ENCODE results near the gene OPA3.

- no peak for TF ChIP-seq CTCF (IDR thresholded peaks at IDR 0.05; ENCODE audit: insufficient read depth, low read length)
- TF ChIP-seq POLR2AphosphoS5 (IDR thresholded peaks at IDR 0.05; ENCODE audit: low read depth) = no peak
- TF ChIP-seq REST (IDR thresholded peaks at IDR 0.05; ENCODE audit: insufficient replicate concordance, low read depth) = no peak
- TF ChIP-seq GABPA (IDR thresholded peaks at IDR 0.05; ENCODE audit: low read depth) = no peak
- no peak for TF ChIP-seq SPI1 (IDR thresholded peaks at IDR 0.05; ENCODE audit: borderline replicate concordance, low read depth)
Observed at GRCh38 chr19:45564131-45564780, 20.3 kb downstream of the OPA3 start.

All from HL-60 (cell line).